HEK293T (cell line): ENCODE data around the gene STARD8.
"Not testable (repeated sequence)": the region's sequence is repeated elsewhere in the genome, so short reads cannot be mapped to it uniquely, and the experiment has no call there.

Source experiments
- CTCF ChIA-PET: fragments of 350-600 bp; formaldehyde crosslinking; extraction: SDS; loops from one replicate; lab custom pipeline; 2021; ENCODE audit warnings: antibody characterized with exemption, inconsistent platforms; lab: Yijun Ruan, JAX
- POLR2A ChIA-PET: fragments of 350-600 bp; formaldehyde crosslinking; extraction: SDS; loops from one replicate; lab custom pipeline; 2020; ENCODE audit warnings: antibody characterized with exemption, inconsistent platforms; lab: Yijun Ruan, JAX
- DNase-seq: peaks from one replicate; pipeline ENCODE4 v3.0.0; 2012; ENCODE audit warnings: mixed read lengths; ENCODE audit errors: extremely low spot score
- ARNT ChIP-seq: fragments of 450-650 bp; IDR thresholded peaks from 2 replicates; pipeline ENCODE4 v1.6.1; 2017; ENCODE audit warnings: mild to moderate bottlenecking
- BHLHE40 ChIP-seq: fragments of 450-650 bp; IDR thresholded peaks from 2 replicates; pipeline ENCODE4 v1.6.1; 2016; ENCODE audit warnings: mild to moderate bottlenecking, moderate library complexity, borderline replicate concordance
- CTBP1 ChIP-seq: fragments of 450-650 bp; IDR thresholded peaks from 2 replicates; pipeline ENCODE4 v1.6.1; 2016; ENCODE audit warnings: borderline replicate concordance
- ELF4 ChIP-seq: fragments of 450-650 bp; IDR thresholded peaks from 2 replicates; pipeline ENCODE4 v1.6.1; 2017; ENCODE audit warnings: antibody characterized with exemption
- FOXA1 ChIP-seq: fragments of 450-650 bp; IDR thresholded peaks from 2 replicates; pipeline ENCODE4 v1.6.1; 2016; ENCODE audit warnings: mild to moderate bottlenecking
- FOXK2 ChIP-seq: fragments of 450-650 bp; IDR thresholded peaks from 2 replicates; pipeline ENCODE4 v1.6.1; 2016; ENCODE audit warnings: mild to moderate bottlenecking
- FOXM1 ChIP-seq: fragments of 450-650 bp; IDR thresholded peaks from 2 replicates; pipeline ENCODE4 v1.6.1; 2017; ENCODE audit warnings: mild to moderate bottlenecking, borderline replicate concordance
- HDGF ChIP-seq: fragments of 450-650 bp; IDR thresholded peaks from 2 replicates; pipeline ENCODE4 v1.6.1; 2017; ENCODE audit warnings: antibody characterized with exemption, borderline replicate concordance
- L3MBTL2 ChIP-seq: fragments of 450-650 bp; conservative IDR thresholded peaks from 2 replicates; pipeline ENCODE4 v1.6.1; 2016; ENCODE audit warnings: mild to moderate bottlenecking
- LEF1 ChIP-seq: fragments of 450-650 bp; IDR thresholded peaks from 2 replicates; pipeline ENCODE4 v1.6.1; 2017; ENCODE audit warnings: mild to moderate bottlenecking, borderline replicate concordance
- NFRKB ChIP-seq: fragments of 450-650 bp; IDR thresholded peaks from 2 replicates; pipeline ENCODE4 v1.6.1; 2016; ENCODE audit warnings: mild to moderate bottlenecking, moderate library complexity
- SP1 ChIP-seq: fragments of 450-650 bp; IDR thresholded peaks from 2 replicates; pipeline ENCODE4 v1.6.1; 2017
- SUZ12 ChIP-seq: fragments of 450-650 bp; IDR thresholded peaks from 2 replicates; pipeline ENCODE4 v1.6.1; 2016; ENCODE audit warnings: mild to moderate bottlenecking
- TARDBP ChIP-seq: fragments of 450-650 bp; IDR thresholded peaks from 2 replicates; pipeline ENCODE4 v1.6.1; 2016
- ZNF384 ChIP-seq: fragments of 450-650 bp; IDR thresholded peaks from 2 replicates; pipeline ENCODE4 v1.6.1; 2016
- TF ChIP-seq, protein P1 (sequence below): fragments of 450-650 bp; IDR thresholded peaks from 2 replicates; pipeline ENCODE4 v1.6.1; 2016

The STARD8 gene

DNA sequence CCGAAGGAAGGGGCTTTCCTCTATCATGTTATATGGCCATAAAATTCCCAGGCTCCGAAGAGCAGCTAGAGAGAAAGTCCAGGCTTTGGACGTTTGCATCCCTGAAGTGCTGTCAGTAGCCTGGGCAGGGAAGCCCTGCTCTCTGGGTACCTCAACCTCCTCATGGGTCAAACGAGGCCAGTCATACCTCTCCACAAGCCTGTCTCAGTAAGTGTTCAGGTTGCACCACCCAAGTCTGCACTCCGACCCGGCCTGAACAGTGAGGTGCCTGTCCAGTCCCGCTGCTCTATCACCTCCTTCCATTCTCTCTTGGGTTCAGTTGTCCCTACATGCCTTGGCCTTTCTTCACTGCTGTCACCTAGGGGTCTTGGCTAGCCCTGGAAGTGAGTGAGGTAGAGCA is 78.9 kb downstream of the STARD8 start:
- ChIA-PET POLR2A (no interaction called here), CTCF (no interaction called here)
- no peak for TF ChIP-seq CTBP1
- no peak for TF ChIP-seq FOXK2
- TF ChIP-seq ARNT: no peak
- no peak for TF ChIP-seq SP1
- TF ChIP-seq TARDBP: no peak
- TF ChIP-seq SUZ12: no peak
- no peak for TF ChIP-seq FOXA1
- TF ChIP-seq L3MBTL2: no peak
- TF ChIP-seq, protein P1, sequence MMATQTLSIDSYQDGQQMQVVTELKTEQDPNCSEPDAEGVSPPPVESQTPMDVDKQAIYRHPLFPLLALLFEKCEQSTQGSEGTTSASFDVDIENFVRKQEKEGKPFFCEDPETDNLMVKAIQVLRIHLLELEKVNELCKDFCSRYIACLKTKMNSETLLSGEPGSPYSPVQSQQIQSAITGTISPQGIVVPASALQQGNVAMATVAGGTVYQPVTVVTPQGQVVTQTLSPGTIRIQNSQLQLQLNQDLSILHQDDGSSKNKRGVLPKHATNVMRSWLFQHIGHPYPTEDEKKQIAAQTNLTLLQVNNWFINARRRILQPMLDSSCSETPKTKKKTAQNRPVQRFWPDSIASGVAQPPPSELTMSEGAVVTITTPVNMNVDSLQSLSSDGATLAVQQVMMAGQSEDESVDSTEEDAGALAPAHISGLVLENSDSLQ: no peak
- TF ChIP-seq NFRKB: no peak
- no peak for TF ChIP-seq FOXM1
- no peak for TF ChIP-seq ELF4
- no peak for TF ChIP-seq ZNF384
- DNase-seq: no peak

- CTCF ChIA-PET: no interaction called here
- no peak for DNase-seq
- no peak for TF ChIP-seq ARNT
- TF ChIP-seq BHLHE40: no peak
- TF ChIP-seq FOXK2: no peak
- TF ChIP-seq L3MBTL2: no peak
- TF ChIP-seq TARDBP: no peak
- no peak for TF ChIP-seq ZNF384
- no peak for TF ChIP-seq NFRKB
- no peak for TF ChIP-seq SP1
- TF ChIP-seq, protein P1: no peak
- no peak for TF ChIP-seq FOXM1
- TF ChIP-seq HDGF: no peak
- TF ChIP-seq SUZ12: no peak
- no peak for TF ChIP-seq CTBP1
- TF ChIP-seq FOXA1: no peak
- TF ChIP-seq ELF4: no peak
- no peak for TF ChIP-seq LEF1
- POLR2A ChIA-PET: no interaction called here
Observed at GRCh38 chrX:68727696-68728095, 80.2 kb downstream of the STARD8 start.

DNA sequence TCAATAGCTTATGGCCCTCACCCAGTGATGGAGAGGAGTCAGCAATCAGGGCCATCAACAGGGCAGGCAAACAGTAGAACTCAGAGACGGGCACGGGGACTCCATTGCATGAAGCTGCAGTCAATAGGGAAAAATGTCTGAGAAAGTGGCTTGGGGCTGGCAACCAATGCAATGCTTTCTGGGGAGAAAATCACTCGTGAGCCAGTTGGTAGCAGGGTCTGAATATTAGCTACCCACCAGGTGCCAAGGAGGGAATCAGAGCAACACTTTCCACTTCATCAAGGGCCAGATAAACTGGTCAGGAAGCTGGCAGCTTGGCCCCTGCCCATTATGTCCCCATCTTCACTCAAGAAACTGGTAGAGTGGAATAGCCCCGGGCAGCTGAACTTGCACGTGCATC is 80.7 kb downstream of the STARD8 start:
- no peak for TF ChIP-seq FOXK2
- no peak for TF ChIP-seq SP1
- TF ChIP-seq ZNF384: no peak
- no peak for TF ChIP-seq BHLHE40
- TF ChIP-seq SUZ12: no peak
- no peak for TF ChIP-seq ELF4
- ChIA-PET CTCF (interaction anchor here (0.5 kb wide), 1 partner anchor 18 kb away, joined by 3 read pairs; no protein-coding TSS in a partner anchor), POLR2A (no interaction called here)
- DNase-seq: no peak

GRCh38 chrX:68731254-68731653 is 83.8 kb downstream of the STARD8 start:
- DNase-seq: no peak
- TF ChIP-seq FOXK2: no peak
- TF ChIP-seq L3MBTL2: no peak
- no peak for TF ChIP-seq ELF4
- no peak for TF ChIP-seq TARDBP
- ChIA-PET POLR2A (no interaction called here), CTCF (interaction anchor here (0.6 to 6.2 kb wide), 6 partner anchors 21 to 554 kb away, joined by 3 to 81 read pairs (median 4); no protein-coding TSS in a partner anchor)

DNA sequence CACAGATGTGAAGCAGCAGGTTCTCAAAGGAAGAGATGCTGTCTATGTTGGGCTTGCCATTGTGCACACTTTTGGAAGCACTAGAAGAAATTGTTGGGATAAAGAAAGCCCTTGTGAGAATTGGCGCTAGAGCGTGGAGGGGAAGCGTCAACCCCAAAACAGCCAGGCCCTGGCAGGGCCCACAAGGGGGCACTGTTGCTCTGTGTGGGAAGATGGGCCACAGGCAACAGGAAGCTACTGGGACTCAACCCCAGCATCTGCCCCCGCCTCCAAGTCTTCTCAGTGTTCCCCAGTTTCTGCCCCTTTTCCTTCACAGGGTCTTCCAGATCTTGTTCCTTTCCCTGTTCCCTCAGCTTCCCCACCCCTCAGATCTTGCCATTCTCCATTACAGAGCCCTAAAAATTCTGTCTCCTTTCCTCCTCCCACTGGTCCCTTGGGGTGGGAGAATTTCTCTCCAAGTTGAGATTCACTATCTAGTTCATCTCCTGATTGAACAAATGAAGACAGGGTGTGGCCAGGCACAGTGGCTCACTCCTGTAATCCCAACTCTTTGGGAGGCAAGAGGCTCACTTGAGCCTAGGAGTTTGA is 85.5 kb downstream of the STARD8 start:
- CTCF ChIA-PET: interaction anchor here (0.6 to 6.2 kb wide), 12 partner anchors 10 to 655 kb away, joined by 3 to 81 read pairs (median 5); no protein-coding TSS in a partner anchor
- DNase-seq: peak; percentile 82
- TF ChIP-seq FOXA1 (no peak), L3MBTL2 (no peak), SP1 (no peak), ZNF384 (no peak), FOXK2 (no peak), LEF1 (no peak), NFRKB (no peak), CTBP1 (no peak), BHLHE40 (no peak), HDGF (no peak), FOXM1 (no peak), ELF4 (no peak), ARNT (no peak), SUZ12 (no peak), TARDBP (no peak)
- TF ChIP-seq, protein P1: no peak
- POLR2A ChIA-PET: interaction anchor here (0.7 kb wide), 1 partner anchor 75 kb away, joined by 3 read pairs; no protein-coding TSS in a partner anchor

- ChIA-PET CTCF (interaction anchor here (6.2 kb wide), 1 partner anchor 72 kb away, joined by 81 read pairs; no protein-coding TSS in a partner anchor), POLR2A (no interaction called here)
- TF ChIP-seq HDGF (no peak), FOXA1 (no peak), CTBP1 (no peak), LEF1 (no peak), FOXK2 (no peak), FOXM1 (no peak), ZNF384 (no peak), ELF4 (no peak), BHLHE40 (no peak)
- TF ChIP-seq, protein P1: no peak
- no peak for DNase-seq
Observed at GRCh38 chrX:68735266-68735665, 87.8 kb downstream of the STARD8 start.

DNA sequence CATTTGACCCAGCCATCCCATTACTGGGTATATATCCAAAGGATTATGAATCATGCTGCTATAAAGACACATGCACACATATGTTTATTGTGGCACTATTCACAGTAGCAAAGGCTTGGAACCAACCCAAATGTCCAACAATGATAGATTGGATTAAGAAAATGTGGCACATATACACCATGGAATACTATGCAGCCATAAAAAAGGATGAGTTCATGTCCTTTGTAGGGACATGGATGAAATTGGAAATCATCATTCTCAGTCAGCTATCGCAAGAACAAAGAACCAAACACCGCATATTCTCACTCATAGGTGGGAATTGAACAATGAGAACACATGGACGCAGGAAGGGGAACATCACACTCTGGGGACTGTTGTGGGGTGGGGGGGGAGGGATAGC is 94.4 kb downstream of the STARD8 start:
- DNase-seq, CTCF ChIA-PET, POLR2A ChIA-PET: not testable (repeated sequence)
